Thyroid gland (tissue), 4 donors: ENCODE data around the gene LMO7.

Source experiments
- POLR2A ChIP-seq, 2 donors: fragments of 450-650 bp; IDR thresholded peaks; one replicate each; pipeline ENCODE4 v1.6.1; 2017; ENCODE audit warnings: antibody characterized with exemption in 2 of 2, mild to moderate bottlenecking in 2 of 2, moderate library complexity in 1 of 2
- TF ChIP-seq, protein P1 (sequence below), 6 experiments: fragments of 200-600 bp in 3 of 6; fragments of 450-650 bp in 3 of 6; sonication (generic) in 3 of 6; IDR thresholded peaks; one replicate each; pipeline ENCODE4 v1.5.1; 2016 to 2019; ENCODE audit warnings: antibody characterized with exemption in 6 of 6, mild to moderate bottlenecking in 2 of 6, inconsistent platforms in 1 of 6, moderate library complexity in 1 of 6

DNA sequence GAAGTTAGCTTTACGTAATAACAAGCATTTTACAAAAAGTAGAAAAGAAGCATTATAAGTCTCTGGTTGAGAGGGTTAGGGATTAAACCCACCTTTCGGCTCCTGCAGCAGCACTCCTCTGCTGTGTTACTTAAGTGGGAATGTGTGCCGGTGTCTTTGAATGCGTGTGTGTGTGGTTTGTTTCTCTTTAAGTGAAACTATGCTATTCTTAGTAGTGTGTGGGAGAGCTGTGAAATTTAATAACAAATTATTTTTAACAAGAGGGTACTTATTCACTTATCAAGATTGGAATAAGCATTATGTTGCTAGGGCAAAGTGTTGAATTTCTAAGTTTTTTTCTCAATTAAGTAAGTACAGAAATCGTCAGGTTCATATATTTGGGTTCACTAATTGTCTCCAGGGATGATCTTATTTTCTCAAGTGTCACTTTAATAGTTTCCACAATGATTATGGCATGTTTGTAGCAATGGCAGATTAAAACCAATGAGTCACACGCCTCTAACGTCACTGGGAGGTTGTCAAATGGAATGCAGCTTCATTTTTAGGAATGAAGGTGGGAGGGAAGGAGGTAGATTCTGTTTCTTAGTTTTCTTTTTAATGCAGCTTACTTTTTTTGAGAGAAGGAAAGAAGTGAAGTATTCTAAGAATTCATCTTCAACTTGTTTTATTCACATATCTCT lies 151.3 kb downstream of the LMO7 start:
- TF ChIP-seq, protein P1, sequence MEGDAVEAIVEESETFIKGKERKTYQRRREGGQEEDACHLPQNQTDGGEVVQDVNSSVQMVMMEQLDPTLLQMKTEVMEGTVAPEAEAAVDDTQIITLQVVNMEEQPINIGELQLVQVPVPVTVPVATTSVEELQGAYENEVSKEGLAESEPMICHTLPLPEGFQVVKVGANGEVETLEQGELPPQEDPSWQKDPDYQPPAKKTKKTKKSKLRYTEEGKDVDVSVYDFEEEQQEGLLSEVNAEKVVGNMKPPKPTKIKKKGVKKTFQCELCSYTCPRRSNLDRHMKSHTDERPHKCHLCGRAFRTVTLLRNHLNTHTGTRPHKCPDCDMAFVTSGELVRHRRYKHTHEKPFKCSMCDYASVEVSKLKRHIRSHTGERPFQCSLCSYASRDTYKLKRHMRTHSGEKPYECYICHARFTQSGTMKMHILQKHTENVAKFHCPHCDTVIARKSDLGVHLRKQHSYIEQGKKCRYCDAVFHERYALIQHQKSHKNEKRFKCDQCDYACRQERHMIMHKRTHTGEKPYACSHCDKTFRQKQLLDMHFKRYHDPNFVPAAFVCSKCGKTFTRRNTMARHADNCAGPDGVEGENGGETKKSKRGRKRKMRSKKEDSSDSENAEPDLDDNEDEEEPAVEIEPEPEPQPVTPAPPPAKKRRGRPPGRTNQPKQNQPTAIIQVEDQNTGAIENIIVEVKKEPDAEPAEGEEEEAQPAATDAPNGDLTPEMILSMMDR (IDR thresholded peaks at IDR 0.05) = no peak
- no peak for TF ChIP-seq POLR2A (IDR thresholded peaks at IDR 0.05)
